Osteoblast (primary cell): ENCODE measurements around the gene VN1R5. TPM values are rescaled to one million over a fixed set of nuclear protein-coding genes. Genes with fewer than 3 reads are reported as not detected.

Source experiments
- DNase-seq: peaks from one replicate; pipeline ENCODE4 v3.0.0; 2011; ENCODE audit warnings: low spot score, mixed read lengths; ENCODE audit not compliant: insufficient read length; ENCODE audit errors: missing footprints
- H2AFZ ChIP-seq: 2 replicates; pipeline ENCODE4 v1.6.0; 2011; ENCODE audit warnings: mild to moderate bottlenecking, low read length
- H3K27ac ChIP-seq: 2 replicates; pipeline ENCODE4 v1.5.1; 2011; ENCODE audit warnings: mild to moderate bottlenecking, low read depth, low read length, moderate library complexity
- H3K27me3 ChIP-seq: 2 replicates; pipeline ENCODE4 v1.6.0; 2012; ENCODE audit warnings: mild to moderate bottlenecking, control low read depth, inconsistent platforms, low read length, moderate library complexity; ENCODE audit not compliant: insufficient read depth
- H3K36me3 ChIP-seq: 2 replicates; pipeline ENCODE4 v1.5.1; 2011; ENCODE audit warnings: mild to moderate bottlenecking, low read length, control low read depth, moderate library complexity; ENCODE audit not compliant: insufficient read depth
- H3K4me1 ChIP-seq: 2 replicates; pipeline ENCODE4 v1.5.1; 2011; ENCODE audit warnings: mild to moderate bottlenecking, low read length, control low read depth, moderate library complexity; ENCODE audit not compliant: insufficient read depth
- H3K4me2 ChIP-seq: 2 replicates; pipeline ENCODE4 v1.6.0; 2011; ENCODE audit warnings: mild to moderate bottlenecking, low read length; ENCODE audit not compliant: insufficient read depth
- H3K4me3 ChIP-seq: fragments of 200-600 bp; sonication (generic); 3 replicates; pipeline ENCODE4 v1.5.1; 2012; ENCODE audit warnings: mild to moderate bottlenecking, low read length, inconsistent platforms; ENCODE audit not compliant: insufficient read depth
- H3K79me2 ChIP-seq: 2 replicates; pipeline ENCODE4 v1.6.0; 2012; ENCODE audit warnings: mild to moderate bottlenecking, low read length, control low read depth, inconsistent platforms; ENCODE audit not compliant: insufficient read depth
- H3K9me3 ChIP-seq: 2 replicates; pipeline ENCODE4 v1.5.1; 2011; ENCODE audit warnings: low read depth, low read length, control low read depth
- H4K20me1 ChIP-seq: 2 replicates; pipeline ENCODE4 v1.6.0; 2012; ENCODE audit warnings: mild to moderate bottlenecking, low read length, control low read depth; ENCODE audit not compliant: insufficient read depth
- total RNA-seq: library from RNA; depleted of rRNA; stranded (reverse); fragments of >200 nt; gene quantifications from 2 replicates; pipeline ENCODE4 v1.2.3, GENCODE V29; 2012
- TF ChIP-seq, protein P1 (sequence below): IDR thresholded peaks from 2 replicates; pipeline ENCODE4 v1.5.1; 2011; ENCODE audit warnings: mild to moderate bottlenecking, low read depth, low read length, moderate library complexity; ENCODE audit errors: extremely low read depth

The VN1R5 gene
- total RNA-seq, 1 donor: not detected

- H3K79me2 ChIP-seq: no peaks in the 10 kb centered on the region
- H4K20me1 ChIP-seq: no peaks in the 10 kb centered on the region
- no peaks in the 10 kb centered on the region for H3K27me3 ChIP-seq
- no peaks in the 10 kb centered on the region for H3K9me3 ChIP-seq
- H3K27ac ChIP-seq: no peak overlapping the region
- H3K4me1 ChIP-seq: no peaks in the 10 kb centered on the region
- DNase-seq: no peak
- no peaks in the 10 kb centered on the region for H3K36me3 ChIP-seq
- no peak overlapping the region for H3K4me2 ChIP-seq
- TF ChIP-seq, protein P1, sequence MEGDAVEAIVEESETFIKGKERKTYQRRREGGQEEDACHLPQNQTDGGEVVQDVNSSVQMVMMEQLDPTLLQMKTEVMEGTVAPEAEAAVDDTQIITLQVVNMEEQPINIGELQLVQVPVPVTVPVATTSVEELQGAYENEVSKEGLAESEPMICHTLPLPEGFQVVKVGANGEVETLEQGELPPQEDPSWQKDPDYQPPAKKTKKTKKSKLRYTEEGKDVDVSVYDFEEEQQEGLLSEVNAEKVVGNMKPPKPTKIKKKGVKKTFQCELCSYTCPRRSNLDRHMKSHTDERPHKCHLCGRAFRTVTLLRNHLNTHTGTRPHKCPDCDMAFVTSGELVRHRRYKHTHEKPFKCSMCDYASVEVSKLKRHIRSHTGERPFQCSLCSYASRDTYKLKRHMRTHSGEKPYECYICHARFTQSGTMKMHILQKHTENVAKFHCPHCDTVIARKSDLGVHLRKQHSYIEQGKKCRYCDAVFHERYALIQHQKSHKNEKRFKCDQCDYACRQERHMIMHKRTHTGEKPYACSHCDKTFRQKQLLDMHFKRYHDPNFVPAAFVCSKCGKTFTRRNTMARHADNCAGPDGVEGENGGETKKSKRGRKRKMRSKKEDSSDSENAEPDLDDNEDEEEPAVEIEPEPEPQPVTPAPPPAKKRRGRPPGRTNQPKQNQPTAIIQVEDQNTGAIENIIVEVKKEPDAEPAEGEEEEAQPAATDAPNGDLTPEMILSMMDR: no peak
- no peak overlapping the region for H2AFZ ChIP-seq
- H3K4me3 ChIP-seq: no peak overlapping the region
Measured at GRCh38 chr1:247247568-247247967, 8.3 kb upstream of the VN1R5 start.

DNA sequence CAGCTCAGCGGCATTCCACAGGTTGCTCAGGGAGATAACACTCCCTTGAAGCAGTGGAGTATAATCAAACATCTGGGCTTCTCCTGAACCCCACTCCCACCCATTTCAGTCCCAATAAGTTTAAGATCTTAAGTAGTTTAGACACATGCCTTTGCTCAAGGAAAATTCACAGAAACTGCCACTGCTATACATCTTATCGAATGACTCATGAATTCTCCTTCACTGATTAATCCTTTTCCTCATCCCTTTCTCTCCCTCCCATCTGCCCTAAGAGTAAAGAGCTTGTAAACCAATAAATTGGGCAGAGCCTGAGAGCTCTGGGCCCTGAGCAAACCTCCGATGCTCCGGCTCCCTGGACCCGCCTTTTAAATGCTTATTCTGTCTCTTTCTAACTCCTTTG, 10.2 kb downstream of the VN1R5 start:
- TF ChIP-seq, protein P1: no peak
- DNase-seq: no peak
- H2AFZ ChIP-seq: no peak overlapping the region

DNA sequence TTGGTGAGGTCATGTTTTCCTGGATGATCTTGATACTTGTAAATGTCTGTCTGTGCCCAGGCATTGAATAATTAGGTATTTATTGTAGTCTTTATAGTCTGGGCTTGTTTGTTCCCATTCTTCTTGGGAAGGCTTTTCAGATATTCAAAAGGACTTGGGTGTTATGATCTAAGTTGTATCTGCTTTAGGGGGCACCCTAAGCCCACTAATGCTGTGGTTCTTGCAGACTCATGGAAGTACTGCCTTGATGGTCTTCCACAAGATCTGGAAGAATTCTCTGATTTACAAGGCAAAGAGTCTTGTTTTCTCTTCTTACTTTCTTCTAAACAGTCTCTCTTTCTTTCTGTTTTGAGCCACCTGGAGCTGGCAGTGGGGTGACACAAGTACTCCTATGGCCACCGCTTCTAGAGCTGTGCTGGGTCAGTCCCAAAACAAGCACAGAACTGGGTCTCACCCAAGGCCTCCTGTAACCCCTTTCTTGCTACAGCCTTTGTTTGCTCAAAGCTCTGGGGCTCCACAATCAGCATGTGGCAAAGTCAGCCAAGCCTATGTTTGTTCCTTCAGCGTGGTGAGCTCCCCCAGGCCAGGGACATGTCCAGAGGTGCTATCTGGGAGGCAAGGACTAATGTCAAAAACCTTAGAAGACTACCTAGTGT, 12.6 kb downstream of the VN1R5 start:
- Histone ChIP-seq H3K27me3 (no peaks in the 10 kb centered on the region), H3K4me3 (no peak overlapping the region), H2AFZ (no peak overlapping the region), H3K4me1 (no peaks in the 10 kb centered on the region), H3K9me3 (no peaks in the 10 kb centered on the region), H3K79me2 (no peaks in the 10 kb centered on the region), H3K4me2 (no peak overlapping the region), H4K20me1 (no peaks in the 10 kb centered on the region), H3K27ac (no peak overlapping the region), H3K36me3 (no peaks in the 10 kb centered on the region)
- no peak for DNase-seq
- TF ChIP-seq, protein P1: no peak

More for the DNA sequence above, 10.2 kb downstream of the VN1R5 start:
- Histone ChIP-seq H3K4me1 (no peaks in the 10 kb centered on the region), H3K4me2 (no peak overlapping the region), H3K27ac (no peak overlapping the region), H4K20me1 (no peaks in the 10 kb centered on the region), H3K4me3 (no peak overlapping the region), H3K36me3 (no peaks in the 10 kb centered on the region), H3K27me3 (no peaks in the 10 kb centered on the region), H3K79me2 (no peaks in the 10 kb centered on the region), H3K9me3 (no peaks in the 10 kb centered on the region)

DNA sequence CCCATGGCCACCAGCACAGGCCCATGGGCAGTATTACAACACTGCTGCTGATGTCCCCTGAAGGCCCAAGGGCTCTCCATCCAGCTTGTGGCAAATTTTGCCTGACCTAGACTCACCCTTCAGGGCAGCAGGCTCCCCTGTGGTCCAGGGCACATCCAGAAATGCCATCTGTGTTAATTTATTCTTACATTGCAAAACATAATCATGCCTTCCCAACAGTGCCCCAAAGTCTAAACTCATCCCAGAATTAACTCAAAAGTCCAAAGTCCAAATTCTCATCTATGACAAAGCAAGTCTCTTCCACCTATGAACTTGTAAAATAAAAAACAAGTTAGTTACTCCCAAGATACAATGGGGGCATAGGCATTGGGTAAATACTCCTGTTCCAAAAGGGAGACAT, 13.3 kb downstream of the VN1R5 start:
- no peak overlapping the region for H3K4me3 ChIP-seq
- H3K4me2 ChIP-seq: no peak overlapping the region
- H3K9me3 ChIP-seq: no peaks in the 10 kb centered on the region
- H3K27ac ChIP-seq: no peak overlapping the region
- H4K20me1 ChIP-seq: no peaks in the 10 kb centered on the region
- no peaks in the 10 kb centered on the region for H3K79me2 ChIP-seq
- no peak for DNase-seq
- TF ChIP-seq, protein P1: no peak
- H3K36me3 ChIP-seq: no peaks in the 10 kb centered on the region
- H3K27me3 ChIP-seq: no peaks in the 10 kb centered on the region
- H3K4me1 ChIP-seq: no peaks in the 10 kb centered on the region
- H2AFZ ChIP-seq: no peak overlapping the region
